Measurements from ENCODE around the gene COPS7A.

The COPS7A gene

DNA sequence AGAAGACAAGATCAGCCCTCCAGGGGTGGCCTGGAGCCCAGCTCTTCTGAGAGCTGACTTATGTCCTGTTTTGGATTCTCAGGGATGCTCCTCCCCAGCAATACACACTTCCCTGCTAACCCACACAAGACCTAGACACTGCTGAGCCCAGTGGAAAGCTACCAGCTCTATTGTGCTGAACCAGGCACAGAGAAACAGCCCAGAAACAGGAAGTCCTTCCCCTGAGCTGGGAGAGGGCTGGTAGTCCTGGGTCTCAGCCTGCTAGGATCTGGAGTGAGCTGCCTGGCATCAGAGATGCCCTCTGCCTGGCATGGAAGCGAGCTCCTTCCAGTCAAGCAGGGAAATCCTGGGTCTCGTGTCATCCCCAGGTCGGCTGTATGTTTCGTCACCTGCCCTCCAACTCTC, 47.2 kb downstream of the COPS7A start:
- DNase-seq: no peak

DNA sequence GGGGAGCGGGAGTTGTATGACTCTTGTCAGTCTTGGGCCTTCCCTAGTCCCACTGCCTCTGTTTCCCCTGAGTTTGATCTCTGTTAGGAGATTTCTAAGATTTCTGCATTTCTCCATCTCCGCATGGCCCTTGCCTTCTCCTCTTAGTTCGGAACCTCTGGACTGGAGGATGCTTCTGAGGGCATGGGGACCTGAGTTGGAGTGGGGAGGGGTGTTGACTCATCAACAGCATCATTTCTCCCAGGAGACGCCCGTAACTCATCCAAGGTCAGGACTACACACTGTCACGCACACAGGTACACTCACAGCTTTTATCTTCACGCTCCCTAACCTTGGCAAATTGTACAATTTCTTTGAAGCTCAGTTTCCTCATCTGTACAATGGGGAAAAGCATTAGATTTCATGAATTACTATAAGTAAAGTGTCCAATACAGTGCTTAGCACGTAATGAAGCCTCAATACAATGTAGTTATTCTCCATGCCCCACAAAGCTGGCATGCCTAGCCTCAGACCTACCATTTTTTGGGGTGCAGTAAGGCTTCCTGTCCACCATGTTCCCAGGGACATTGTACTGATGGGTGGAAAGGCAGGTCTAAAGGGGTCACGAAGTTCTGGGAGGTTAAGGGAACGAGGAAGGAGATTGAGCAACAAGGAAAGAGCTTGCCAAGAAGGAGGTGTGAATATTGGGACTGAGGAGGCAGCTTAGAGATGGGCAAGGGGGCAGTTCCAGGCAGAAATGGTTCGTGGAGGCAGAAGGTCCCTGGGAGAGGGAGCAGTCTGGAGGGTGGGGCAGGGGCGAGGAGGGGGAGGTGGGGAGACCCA, 47.9 kb downstream of the COPS7A start:
- no peak for DNase-seq

DNA sequence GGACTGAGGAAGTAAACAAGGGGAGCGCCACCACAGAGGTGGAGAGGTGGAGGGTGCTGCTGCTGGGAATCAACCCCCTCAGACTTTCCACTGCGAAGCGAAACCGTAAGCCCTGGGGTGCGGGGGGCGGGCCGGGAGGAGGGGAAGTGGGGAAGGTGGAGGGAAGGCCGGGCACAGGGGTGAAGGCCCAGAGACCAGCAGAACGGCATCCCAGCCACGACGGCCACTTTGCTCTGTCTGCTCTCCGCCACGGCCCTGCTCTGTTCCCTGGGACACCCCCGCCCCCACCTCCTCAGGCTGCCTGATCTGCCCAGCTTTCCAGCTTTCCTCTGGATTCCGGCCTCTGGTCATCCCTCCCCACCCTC, 48.5 kb downstream of the COPS7A start, which contains the start of gene LAG3:
Gene LAG3 (plus strand): TSS at position 190 of the 365 bp plus-strand sequence. CDS start 333 bp downstream, outside the sequence.
- no peak for DNase-seq

DNA sequence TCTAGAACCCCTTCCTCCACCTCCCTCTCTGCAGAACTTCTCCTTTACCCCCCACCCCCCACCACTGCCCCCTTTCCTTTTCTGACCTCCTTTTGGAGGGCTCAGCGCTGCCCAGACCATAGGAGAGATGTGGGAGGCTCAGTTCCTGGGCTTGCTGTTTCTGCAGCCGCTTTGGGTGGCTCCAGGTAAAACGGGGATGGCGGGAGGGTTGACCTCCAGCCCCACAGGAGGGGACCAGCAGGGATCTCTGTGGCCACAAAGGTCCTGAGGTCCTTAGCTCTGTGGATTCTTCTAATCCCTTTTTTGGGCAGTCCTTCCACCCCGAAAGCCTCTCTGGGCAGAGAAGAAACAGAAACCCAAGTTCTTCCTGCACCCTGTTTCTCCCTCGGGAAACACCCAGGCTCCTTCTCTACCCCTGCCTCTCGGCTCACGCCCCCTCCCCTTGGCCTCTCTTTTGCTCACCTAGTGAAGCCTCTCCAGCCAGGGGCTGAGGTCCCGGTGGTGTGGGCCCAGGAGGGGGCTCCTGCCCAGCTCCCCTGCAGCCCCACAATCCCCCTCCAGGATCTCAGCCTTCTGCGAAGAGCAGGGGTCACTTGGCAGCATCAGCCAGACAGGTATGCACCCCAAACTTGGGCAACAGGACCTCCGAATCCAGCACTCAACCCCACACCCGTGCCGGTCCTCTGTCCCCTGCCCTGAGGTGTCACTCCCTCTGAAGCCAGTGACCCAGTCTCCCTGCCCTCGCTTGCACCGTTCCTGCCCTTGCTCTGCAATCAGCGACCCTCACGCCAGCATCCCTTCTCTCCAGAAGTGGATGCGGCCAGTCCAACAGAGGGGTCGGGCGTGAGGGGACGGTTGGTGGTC, 49.1 kb downstream of the COPS7A start:
- DNase-seq: no peak

DNA sequence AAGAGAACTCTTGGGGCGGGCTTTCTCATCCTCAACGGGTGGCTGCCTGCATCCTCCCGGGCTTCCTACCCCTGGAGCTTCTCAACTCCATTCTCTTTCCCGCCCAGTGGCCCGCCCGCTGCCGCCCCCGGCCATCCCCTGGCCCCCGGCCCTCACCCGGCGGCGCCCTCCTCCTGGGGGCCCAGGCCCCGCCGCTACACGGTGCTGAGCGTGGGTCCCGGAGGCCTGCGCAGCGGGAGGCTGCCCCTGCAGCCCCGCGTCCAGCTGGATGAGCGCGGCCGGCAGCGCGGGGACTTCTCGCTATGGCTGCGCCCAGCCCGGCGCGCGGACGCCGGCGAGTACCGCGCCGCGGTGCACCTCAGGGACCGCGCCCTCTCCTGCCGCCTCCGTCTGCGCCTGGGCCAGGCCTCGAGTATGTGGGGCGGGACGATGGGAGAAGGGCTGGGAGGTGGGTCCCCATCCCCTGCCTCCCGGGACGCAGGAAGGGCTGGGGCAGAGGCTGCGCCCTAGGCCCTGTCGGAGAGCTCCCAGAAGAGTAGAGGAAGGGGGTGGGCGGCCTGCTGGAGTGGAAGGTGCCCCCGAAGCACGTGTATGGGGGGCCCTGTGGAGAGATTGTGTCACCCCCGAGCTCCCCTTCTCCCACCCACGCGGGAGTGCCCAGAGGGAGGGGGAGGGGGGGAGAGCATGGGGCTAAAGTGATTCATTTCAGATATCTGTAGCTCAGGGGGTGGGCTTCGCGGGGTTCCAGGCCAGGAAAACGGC, 49.9 kb downstream of the COPS7A start:
- no peak for DNase-seq

DNA sequence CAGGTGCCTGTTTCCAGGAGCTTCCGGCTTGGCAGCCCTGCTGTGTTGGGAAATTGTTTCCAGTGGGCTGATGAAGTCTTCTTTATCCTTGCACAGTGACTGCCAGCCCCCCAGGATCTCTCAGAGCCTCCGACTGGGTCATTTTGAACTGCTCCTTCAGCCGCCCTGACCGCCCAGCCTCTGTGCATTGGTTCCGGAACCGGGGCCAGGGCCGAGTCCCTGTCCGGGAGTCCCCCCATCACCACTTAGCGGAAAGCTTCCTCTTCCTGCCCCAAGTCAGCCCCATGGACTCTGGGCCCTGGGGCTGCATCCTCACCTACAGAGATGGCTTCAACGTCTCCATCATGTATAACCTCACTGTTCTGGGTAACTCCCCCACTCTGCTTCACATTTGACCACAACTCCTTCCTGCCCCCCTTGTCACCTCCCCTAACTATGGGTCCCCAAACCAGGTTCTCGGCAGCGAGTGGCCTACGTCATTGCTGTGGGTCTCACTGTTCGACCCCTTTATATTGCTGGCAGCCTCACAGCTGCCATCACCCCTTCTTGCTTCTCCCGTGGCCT, 50.7 kb downstream of the COPS7A start:
- no peak for DNase-seq

DNA sequence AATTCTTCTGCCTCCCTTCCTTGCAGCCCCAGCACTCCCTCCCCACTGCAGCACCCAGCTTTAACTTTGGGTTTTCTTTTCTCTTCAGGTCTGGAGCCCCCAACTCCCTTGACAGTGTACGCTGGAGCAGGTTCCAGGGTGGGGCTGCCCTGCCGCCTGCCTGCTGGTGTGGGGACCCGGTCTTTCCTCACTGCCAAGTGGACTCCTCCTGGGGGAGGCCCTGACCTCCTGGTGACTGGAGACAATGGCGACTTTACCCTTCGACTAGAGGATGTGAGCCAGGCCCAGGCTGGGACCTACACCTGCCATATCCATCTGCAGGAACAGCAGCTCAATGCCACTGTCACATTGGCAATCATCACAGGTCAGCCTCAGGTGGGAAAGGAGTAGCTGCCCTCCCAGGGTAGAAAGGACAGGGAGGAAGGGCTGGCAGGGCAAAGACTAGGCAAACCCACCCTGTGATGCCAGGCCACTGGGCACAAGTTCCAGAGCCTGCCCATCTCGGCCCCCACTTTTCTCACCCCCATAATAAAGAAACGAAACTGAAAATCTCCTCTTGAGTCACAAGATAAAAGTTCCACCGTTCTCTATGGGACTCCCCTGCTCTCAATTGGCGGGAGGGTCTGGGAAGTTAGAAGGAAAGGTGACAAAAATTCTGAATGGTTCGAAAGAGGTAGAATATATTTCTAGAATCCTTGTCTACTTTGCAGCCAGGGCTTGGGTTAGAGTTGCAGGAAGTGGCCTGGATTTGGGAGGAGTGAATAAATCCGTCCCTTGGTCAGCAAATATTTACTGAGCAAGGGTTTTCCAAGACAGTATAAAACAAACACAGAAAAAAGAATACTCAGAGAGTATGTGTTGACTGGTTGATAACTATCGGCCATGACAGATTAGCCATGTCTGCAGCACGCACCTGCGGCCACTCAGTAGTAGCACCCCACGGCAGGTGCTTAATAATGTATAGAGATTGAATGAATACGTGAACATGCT, 51.6 kb downstream of the COPS7A start:
- no peak for DNase-seq

DNA sequence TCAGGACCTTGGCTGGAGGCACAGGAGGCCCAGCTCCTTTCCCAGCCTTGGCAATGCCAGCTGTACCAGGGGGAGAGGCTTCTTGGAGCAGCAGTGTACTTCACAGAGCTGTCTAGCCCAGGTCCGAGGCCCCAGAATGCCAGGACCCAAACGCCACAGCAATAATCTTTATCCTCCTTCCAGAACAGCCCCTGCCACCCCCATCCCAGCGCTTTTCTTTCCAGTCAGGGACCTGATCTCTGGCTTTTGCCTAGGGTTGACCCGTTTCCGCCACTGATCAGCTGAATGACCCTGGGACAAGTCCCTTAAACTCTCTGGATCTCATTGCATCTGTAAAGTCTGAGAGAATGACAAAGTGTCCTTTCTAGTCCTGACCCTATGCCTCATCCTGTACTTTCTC, 53.5 kb downstream of the COPS7A start:
- DNase-seq: no peak

DNA sequence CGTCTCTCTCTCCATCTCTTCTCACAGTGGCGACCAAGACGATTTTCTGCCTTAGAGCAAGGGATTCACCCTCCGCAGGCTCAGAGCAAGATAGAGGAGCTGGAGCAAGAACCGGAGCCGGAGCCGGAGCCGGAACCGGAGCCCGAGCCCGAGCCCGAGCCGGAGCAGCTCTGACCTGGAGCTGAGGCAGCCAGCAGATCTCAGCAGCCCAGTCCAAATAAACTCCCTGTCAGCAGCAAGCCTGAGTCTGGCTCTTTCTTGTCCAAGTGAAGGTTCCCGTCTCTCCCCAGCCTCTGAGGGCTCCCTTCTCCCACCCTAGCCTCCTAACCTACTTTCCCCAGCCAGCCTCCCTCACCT, 54.3 kb downstream of the COPS7A start:
- DNase-seq: no peak

DNA sequence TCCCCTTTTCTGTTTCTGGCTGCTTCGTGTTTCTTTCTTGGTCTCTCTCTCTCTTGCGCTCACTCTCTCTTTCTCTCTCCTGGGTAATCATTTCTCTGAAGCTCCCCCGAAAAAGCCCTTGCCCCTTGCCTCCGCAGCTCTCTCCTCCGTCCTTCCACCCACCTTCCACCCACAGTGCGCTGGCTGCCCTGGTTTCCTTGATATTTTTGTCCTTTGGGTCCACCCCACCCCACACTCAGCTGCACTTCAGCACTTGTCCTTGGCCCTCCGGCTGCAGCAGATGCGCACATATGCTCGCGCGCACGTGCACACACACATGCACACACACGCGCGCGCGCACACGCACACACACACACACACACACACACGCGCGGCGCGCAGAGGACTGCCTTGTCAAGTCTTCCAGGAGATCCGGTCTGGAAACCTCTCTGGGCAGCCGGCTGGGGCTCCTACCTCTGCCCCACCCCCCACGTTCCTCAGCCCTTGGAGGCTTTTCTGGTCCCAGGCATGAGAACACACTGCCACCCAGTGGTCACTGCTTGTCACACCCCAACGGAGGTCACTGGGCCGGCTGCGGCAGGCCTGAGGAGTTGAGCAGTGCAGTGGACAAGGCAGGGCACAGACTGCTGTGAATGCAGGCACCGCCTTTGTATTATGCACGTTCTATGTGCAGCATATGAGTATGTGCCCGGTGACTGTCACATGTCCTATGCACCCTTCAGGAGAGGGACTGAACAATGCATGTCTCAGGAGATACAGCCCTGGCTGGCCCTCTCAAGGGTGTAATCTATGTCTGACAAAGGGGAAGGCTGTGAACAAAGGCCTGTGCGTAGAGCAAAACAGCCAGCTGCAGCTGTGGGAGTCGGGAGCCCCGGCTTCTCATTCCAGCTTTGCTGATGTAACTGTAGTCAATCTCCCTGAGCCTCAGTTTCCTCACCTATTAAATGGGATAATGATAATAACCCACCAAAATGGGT, 55.0 kb downstream of the COPS7A start:
- peak; percentile 93 for DNase-seq

DNA sequence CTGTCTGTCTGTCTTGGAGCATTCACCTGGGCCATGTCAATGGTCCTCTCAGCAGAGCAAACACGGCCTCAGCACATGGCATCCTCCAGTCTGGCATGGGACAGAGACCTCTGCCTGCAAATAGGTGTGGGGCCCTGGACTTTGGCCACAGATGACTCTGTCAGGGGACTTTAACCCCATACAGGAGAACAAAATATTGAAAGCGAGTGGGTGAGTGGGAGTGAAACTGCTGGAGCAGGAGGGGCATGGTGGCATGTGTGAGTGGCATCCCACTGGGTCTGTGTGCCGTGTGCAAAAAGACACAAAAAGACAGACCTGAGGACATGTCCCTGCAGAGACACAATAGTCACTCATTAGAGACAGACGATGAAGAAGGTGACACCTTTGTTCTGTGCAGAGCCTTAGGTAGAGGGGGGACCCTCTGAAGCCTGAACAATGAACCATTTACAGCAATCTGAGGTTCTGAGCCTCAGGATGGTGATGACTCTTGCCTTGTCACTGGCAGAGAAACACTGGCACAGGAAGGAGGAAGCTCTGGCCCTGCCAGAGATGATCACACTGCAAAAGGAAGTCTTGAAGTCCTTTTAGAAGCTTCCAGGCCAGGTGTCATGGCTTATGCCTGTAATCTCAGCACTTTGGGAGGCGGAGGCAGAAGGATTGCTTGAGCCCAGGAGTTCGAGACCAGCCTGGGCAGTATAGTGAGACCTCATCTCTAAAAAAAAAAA, 56.0 kb downstream of the COPS7A start:
- DNase-seq: no peak

DNA sequence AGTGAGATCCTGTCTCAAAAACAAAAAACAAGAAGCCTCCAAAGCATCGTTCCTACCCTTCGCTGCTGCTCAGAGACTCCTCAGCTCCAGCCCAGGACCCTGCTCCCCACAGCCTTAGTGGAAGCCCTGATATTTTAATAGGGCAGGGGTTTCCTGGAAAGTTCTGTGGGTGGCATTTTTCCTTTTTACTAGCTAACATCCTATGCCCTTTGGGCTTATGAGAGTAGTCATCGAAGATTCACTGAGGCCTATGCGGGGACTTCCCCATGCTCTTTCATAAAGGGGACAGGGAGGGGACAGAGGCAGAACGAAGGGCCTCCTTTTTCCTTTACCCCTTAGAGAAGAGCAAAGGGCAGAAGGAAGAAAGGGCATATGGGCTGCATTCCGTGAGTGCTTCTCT, 56.7 kb downstream of the COPS7A start:
- no peak for DNase-seq
